Keratinocyte (primary cell): Measurements from ENCODE around the gene STIM1.

Experiments used
- CTCF ChIP-seq, 3 experiments: IDR thresholded peaks in 1 of 3; conservative IDR thresholded peaks in 1 of 3; optimal IDR thresholded peaks in 1 of 3; 2 replicates in 2 of 3; 3 replicates in 1 of 3; pipeline versions ENCODE3 to v1.5.1; 2011; ENCODE audit warnings: low read length in 3 of 3, mild to moderate bottlenecking in 3 of 3, moderate library complexity in 2 of 3, control low read depth in 1 of 3, inconsistent platforms in 1 of 3; ENCODE audit not compliant: insufficient read depth in 2 of 3; ENCODE audit errors: extremely low read depth in 1 of 3
- EZH2 ChIP-seq: IDR thresholded peaks from one replicate; pipeline ENCODE4 v1.6.1; 2012; ENCODE audit warnings: inconsistent platforms, mild to moderate bottlenecking, low read length, moderate library complexity

GRCh38 chr11:3817181-3817800 is 38.2 kb upstream of the STIM1 start:
- no peak for TF ChIP-seq CTCF (optimal IDR thresholded peaks at IDR 0.05 in 1 of 3, IDR thresholded peaks at IDR 0.05 in 1 of 3, conservative IDR thresholded peaks at IDR 0.05 in 1 of 3; ENCODE audit: extremely low read depth in 1 of 3, insufficient read depth in 2 of 3, low read length in 3 of 3)
- TF ChIP-seq EZH2: no peak
